C1 segment of cervical spinal cord (tissue), 14 donors: ENCODE measurements around the gene ADAMTSL5.

Experiments
- DNase-seq, 14 donors: peaks; one replicate each; lab custom pipeline; 2025; lab: John Stamatoyannopoulos, UW

The ADAMTSL5 gene

GRCh38 chr19:1496714-1497577, 15.9 kb downstream of the ADAMTSL5 start:
- no peak for DNase-seq

DNA sequence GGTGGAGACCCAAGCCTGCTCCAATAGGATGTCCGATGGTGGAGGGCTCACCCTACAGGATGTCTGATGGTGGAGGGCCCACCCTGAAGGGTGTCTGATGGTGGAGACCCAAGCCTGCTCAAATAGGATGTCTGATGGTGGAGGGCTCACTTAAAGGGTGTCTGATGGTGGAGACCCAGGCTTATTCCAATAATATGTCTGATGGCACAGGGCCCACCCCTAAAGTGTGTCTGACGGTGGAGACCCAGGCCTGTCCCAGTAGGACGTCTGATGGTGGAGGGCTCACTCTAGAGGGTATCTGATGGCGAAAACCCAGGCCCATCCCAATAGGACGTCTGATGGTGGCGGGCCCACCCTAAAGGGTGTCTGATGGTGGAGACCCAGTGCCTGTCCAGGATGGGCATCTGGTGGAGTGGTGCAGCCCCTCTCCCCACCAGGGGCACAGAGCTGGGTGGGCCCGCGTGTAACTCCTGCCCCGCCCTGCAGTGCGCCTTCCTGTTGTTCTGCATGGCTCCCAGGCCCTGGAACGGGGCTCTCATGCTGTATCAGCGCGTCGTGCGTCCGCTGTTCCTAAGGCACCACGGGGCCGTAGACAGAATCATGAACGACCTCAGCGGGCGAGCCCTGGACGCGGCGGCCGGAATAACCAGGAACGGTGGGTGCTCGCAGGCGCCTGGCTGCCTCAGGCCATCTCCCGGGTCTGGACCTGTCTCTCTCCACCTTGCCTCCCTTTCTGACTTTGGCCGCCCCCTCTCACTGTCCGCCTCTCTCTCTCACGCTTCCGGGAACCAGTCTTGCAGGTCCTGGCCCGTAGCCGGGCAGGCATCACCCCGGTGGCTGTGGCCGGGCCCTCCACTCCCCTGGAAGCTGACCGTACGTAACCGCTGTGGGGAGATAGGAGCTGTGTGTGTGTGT, 16.8 kb downstream of the ADAMTSL5 start:
- DNase-seq, result no peak

DNA sequence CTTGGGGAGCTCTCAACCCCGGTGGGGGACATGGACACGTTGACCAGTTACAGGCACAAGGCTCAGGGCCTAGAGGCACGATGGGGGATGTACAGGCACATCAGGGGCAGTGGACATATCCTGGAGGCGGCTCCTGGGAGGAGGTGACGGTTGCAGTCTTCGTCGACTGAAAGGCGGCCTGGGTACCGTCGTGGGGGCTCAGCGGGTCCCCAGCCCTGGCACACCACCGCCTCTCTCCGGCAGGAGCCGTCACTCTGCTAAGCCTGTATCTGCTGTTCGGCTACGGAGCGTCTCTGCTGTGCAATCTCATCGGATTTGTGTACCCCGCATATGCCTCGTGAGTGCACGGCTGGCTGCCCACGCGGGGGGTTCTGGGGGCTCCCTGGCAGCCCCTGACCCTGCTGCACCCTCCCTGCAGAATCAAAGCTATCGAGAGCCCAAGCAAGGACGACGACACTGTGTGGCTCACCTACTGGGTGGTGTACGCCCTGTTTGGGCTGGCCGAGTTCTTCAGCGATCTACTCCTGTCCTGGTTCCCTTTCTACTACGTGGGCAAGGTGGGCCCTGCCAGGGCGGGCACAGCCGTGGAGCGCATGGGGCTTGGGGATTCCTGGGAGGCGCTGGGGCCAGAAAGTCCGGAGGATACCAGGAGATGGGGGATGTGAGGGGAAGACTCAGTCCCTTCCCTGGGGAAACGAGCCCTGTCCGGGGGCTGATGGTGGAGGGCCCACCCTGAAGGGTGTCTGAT, 17.6 kb downstream of the ADAMTSL5 start:
- DNase-seq, result no peak

DNA sequence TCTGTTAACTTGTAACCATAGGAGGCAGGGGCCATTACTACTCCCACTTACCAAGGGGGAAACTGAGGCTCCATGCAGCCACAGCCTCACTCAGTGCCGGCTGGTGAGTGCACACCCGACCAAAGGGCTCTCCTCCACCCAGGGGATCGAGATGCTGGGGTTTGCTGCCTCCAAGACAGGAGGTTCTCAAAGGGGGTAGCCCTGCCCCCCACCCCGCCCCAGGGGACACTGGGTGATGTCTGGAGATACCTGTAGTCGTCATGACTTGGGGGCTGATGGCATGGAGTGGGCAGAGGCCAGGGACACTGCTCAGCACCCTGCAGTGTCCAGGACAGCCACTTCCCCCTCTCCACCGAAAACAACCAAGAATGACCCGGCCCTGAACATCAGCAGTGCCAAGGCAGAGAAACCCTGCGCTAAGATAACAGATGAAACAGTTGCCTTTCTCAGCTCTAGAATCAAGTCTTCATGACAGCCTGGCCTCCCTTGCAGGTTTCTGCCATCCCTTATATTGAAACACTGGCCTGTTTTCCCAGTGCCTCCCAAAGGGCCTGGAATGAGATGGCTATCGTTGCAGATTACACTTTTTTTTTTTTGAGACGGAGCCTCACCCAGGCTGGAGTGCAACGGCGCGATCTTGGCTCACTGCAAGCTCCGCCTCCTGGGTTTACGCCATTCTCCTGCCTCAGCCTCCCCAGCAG, 18.6 kb downstream of the ADAMTSL5 start:
- no peak for DNase-seq

- no peak for DNase-seq
Measured at GRCh38 chr19:1492474-1493006, 20.3 kb downstream of the ADAMTSL5 start.

- DNase-seq, result no peak
Measured at GRCh38 chr19:1491849-1492170, 21.0 kb downstream of the ADAMTSL5 start.

GRCh38 chr19:1491114-1491848, 21.5 kb downstream of the ADAMTSL5 start, which contains the start of gene REEP6:
REEP6 (plus strand) TSS chr19:1491181; CDS start chr19:1491270, 89 bp downstream.
- DNase-seq, result no peak

DNA sequence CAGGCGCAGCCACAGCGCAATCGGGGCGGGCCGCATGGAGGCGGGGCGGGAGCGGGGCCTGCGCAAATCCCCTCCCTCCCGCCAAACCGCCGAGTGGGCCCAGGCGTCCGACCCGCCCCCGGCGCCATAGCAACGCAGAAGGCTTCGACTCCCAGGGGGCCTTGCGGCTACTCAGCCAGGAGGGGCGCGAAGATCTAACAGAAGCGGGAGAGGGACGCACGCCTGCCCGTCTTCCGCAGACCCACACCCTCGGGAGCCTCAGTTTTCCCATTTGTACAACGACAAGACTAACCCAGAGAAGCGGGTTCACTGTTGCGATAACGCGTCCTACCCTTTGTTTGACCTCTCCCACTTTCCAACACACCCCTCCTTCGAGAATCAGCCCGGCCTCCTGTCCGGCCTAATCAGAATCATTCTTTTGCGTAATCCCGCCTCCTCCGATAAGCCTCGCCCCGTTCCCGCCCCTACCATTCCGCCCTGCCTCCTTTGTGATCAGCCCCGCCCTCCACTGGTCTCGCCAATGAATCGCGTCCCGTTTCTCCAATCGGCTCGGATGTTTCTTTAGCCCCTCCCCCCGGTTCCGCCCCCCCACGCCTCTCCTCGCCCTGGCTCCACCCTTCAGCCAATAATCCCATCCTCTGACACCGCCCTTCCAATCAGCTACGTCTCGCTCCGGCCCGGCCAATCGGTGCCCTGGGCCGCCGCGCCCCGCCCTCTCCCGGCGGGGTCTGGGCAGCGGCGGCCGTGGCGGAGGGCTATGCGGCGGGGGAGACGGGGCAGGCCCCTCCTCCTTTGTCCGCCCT, 22.3 kb downstream of the ADAMTSL5 start, which contains the start of gene PCSK4:
PCSK4 (minus strand) TSS at position 40 of the 803 bp plus-strand sequence; CDS start at position 36, 4 bp downstream.
- peak; percentile 73 to 100 (median 99) for DNase-seq

- DNase-seq, result no peak
Measured at GRCh38 chr19:1489463-1490310, 23.1 kb downstream of the ADAMTSL5 start.

DNA sequence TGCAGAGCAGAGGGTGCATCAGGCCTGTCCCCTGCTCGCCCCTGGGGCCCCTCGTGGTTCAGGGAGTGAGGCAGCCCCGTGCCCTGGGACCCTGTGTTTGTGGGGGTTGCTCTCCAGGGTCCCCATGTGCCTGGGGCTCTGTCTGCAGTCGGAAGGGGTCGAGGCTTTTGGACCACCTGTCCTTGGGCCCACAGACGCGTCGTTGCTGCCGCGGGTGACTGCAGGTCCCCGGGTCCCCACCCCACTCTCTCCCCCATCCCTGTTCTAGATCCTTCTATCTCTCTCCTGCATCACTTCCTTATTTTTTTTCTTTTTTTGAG, 24.6 kb downstream of the ADAMTSL5 start:
- no peak for DNase-seq

DNA sequence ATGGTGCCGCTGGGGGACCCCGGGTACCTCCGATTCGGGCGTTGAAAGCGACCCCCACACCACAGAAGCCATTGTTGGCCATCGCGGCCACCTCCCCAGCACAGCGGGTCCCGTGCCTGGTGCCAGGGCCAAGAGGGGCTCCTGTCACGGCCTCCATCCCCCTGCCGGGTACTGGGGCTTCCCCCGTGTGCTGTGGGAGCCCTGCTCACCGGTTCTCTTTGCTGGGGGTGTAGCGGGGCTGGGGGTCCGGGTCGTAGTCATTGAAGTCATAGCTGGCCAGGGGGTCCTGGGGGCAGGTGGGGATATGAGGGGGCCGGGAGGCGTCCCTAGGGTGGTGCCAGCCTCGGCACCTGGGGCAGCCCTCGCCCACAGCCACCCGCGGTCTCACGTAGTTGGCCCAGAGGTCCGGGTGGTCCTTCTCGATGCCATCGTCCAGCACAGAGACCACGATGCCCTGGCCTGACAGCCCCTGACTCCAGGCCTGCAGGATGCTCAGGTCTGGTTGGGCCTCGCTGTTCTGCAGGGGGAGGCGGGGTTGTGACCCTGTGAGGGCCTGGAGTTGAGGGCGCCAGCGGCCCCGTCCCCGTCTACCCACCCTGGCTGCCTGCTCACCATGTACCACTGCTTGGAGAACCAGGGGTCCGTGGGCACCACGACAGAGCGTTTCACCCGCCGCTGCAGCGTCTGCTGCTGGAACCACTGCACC, 25.1 kb downstream of the ADAMTSL5 start:
- DNase-seq, result no peak

DNA sequence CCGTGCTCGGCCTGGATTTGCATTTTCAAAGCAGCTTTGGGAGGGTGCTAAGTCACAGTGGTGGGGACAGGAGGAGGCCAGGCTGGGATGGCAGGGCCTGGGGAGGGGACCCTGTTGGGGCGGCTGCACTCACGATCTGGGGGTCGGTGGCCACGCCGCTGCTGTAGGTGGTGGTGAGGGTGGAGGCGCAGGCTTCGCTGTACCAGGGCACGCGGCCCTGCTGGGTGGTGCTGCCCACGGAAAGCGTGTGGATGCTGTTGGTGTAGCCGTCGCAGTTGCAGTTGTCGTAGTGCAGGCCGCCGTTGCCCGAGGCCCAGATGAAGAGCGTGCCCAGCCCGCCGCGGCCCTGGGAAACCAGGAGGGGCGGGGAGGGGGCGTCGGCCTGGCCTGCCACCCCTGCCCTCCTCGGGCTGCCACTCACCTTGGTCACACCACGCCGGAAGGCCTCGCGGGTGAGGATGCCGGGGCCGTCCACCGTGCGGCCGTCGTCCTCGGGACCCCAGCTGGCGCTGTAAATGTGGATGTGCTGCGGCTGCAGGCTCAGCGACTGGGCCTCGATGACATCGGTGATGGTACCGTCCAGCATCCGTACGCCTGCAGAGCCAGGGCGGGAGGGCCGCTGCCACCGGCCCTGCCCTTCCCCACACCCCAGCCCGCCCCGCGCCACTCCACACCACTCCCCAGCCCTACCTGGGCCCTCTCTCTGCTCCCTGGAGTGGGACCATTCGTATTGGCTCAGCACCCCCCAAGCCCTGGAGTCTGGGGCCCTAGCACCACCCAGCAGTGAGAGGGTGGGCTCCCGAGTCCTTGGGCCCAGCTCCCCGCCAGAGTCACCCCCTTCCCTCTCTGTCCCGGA, 25.9 kb downstream of the ADAMTSL5 start:
- no peak for DNase-seq

DNA sequence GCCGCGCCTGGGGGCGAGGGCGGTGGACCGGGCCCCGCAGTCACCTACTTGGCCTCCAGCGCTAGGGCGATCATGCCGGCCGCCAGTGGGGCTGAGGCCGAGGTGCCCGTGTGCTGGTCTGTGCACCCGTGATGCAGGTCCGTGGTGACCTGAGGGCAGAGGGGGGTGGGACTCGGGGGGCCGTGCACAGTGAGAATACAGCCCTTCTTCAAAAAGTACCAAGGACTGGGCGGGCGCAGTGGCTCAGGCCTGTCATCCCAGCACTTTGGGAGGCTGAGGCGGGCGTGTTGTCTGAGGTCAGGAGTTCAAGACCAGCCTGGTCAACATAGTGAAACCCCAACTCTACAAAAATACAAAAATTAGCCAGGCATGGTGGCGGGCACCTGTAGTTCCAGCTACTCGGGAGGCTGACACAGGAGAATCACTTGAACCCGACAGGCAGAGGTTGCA, 28.8 kb downstream of the ADAMTSL5 start:
- DNase-seq, result no peak

- no peak for DNase-seq
Measured at GRCh38 chr19:1483131-1483978, 29.5 kb downstream of the ADAMTSL5 start.

GRCh38 chr19:1482361-1483130, 30.3 kb downstream of the ADAMTSL5 start:
- DNase-seq, result no peak
